Occipital lobe (tissue), 2 donors: Measurements from ENCODE around the gene CRYBB3. TPM values are rescaled to one million over a fixed set of nuclear protein-coding genes. Genes with fewer than 3 reads are reported as not detected.

Experiments
- small RNA-seq: library from RNA; depleted of rRNA; stranded (forward); fragments of <200 nt; gene quantifications from one replicate; pipeline ENCODE3, GENCODE V24; 2014
- total RNA-seq: library from RNA; depleted of rRNA; stranded (reverse); fragments of >200 nt; gene quantifications from one replicate; pipeline ENCODE4 v1.2.3, GENCODE V29; 2014

Gene CRYBB3
- total RNA-seq, 1 donor from 2014 or later = not detected

Small RNA genes within 50 kb of the gene (small RNA-seq; reads per million reads assigned to genes)
- gene Z99916.2 = not detected

Other genes starting within 250 kb of the CRYBB3 start
- 5.0 TPM for gene KIAA1671, start 247.1 kb upstream of the CRYBB3 start, total RNA-seq
- not detected for gene CRYBB2, start 19.8 kb downstream of the CRYBB3 start, total RNA-seq